KG1 (cell line): ENCODE measurements around the gene USP36.
"Not testable (repeated sequence)": the region's sequence is repeated elsewhere in the genome, so short reads cannot be mapped to it uniquely, and the experiment has no call there.

Experiments used
- DNase-seq: peaks from one replicate; lab custom pipeline; 2025; lab: John Stamatoyannopoulos, UW

USP36 gene

DNA sequence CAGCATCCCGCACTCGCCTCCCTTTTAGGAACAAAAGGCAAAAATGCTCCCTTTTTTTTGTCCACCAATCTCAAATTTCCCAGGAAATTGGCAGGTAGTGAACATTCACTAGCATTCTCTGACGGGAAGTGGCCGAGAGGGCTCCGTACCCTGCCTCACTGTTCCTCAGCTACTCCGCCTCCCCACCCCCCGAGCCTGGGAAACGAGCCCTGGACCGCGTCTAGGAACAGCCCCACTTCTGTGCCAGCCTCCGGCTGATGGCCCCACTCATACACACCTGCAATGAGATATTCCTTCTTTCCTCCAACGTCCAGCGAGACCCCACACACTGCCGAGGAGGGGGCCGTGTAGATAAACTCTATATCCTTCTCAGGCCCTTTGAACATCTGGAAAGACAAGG lies 30.0 kb upstream of the USP36 start:
- DNase-seq: no peak

DNA sequence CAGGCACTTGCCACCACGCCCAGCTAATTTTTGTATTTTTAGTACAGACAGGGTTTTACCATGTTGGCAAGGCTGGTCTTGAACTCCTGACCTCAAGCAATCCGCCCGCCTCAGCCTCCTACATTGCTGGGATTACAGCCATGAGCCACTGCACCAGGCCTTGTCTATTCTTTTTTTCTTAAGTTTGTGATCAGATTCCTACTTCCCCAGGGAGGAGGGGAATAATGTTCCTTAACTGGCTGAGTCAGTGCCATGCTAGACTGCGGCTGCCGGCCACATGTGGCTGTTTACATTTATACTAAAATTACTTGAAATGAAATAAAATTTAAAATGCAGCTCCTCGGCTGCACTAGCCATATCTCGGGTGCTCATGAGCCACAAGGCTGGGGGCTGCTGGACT lies 27.8 kb upstream of the USP36 start:
- no peak for DNase-seq

- not testable (repeated sequence) for DNase-seq
Observed at GRCh38 chr17:78867046-78867445, 26.4 kb upstream of the USP36 start.

- DNase-seq: peak; percentile 31
Observed at GRCh38 chr17:78865682-78866390, 25.2 kb upstream of the USP36 start.

GRCh38 chr17:78864117-78864516 lies 23.5 kb upstream of the USP36 start:
- DNase-seq: no peak

- DNase-seq: no peak
Observed at GRCh38 chr17:78862073-78863023, 21.7 kb upstream of the USP36 start.

GRCh38 chr17:78861229-78861628 lies 20.6 kb upstream of the USP36 start:
- no peak for DNase-seq

- no peak for DNase-seq
Observed at GRCh38 chr17:78859051-78859450, 18.4 kb upstream of the USP36 start.

DNA sequence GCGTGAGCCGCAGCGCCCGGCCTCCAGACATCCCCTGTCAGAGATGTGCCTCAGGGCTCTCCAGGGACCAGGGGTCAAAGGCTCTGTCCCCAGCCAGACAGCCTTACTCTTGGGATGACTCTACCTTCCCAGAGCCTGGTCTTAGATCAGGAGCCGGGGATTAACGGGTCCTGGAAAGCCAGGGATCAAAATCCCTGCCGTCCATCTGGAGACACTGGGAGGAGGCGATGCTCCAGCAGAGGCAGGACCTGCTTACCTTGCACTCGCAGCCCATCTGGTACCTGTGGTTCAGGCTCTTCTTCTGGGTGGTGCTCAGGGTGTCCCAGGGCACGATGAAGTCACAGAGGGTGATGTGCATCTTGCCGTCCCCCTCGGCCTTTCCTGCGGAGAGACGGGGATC lies 16.7 kb upstream of the USP36 start:
- no peak for DNase-seq

GRCh38 chr17:78855561-78856165 lies 15.0 kb upstream of the USP36 start:
- no peak for DNase-seq

DNA sequence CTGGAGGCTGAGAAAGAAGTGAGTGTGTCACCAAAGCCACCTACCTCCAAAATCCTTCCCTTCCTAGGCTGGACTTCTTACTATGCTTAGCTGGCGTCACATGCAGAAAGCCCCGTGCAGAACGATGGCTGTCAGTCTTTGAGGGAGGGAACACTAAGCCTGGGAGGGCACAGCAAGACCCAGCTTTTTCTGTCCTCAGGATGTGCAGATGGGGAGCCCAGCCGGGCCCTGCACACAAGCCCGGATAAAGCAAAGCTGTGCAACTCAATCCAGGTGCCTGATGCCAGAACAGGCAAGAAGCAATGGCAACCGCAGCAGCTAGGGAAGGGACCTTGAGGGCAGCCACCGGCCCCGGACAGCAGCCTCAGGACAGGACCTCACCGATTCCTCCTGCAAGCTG lies 13.9 kb upstream of the USP36 start:
- DNase-seq: no peak

- no peak for DNase-seq
Observed at GRCh38 chr17:78853926-78854394, 13.3 kb upstream of the USP36 start.

- DNase-seq: no peak
Observed at GRCh38 chr17:78852709-78853121, 12.1 kb upstream of the USP36 start.

DNA sequence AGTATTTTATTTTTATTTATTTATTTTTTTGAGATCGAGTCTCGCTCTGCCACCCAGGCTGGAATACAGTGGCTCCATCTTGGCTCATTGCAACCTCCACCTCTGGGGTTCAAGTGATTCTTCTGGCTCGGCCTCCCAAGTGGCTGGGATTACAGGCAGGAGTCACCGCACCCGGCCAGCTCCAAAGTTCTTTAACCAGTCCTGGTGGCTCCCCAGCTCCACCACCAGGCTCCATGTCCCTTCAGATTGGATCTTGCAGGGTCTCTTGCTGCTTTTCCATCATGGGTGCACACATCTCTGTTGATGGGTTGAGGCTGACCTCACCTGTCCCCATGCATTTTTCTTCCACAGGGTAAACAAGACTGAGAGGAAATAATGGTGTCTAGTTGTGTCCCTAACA lies 8.4 kb upstream of the USP36 start:
- DNase-seq: no peak

DNA sequence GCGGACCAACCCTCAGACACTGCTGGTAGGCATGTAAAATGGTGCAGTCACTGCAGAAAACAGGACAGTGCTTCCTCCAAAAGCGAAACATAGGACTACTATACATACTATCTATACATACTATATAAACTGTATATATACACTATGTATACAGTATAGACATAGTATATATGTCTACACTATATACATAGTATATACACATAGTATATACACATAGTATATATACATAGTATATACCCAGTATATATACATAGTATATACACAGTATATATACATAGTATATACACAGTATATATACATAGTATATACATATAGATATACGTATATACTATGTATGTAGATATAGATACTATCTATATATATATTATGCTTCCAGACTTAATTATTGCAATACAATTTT lies 6.4 kb upstream of the USP36 start:
- DNase-seq: no peak

- DNase-seq: no peak
Observed at GRCh38 chr17:78844301-78845005, 3.8 kb upstream of the USP36 start.

- no peak for DNase-seq
Observed at GRCh38 chr17:78842881-78843565, 2.4 kb upstream of the USP36 start.

DNA sequence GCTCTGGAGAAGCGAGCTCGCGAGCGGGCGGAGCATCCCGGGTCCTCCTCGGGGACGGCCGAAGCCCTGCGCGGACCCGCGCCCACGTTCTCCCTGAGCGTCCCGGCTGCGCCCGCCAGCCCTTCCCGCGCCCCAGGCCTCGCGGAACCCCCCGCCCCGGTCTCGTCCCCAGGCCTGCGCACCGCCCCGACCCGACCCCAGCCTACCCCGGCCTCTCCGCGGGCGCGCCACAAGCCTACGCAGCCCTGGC lies 159 bp downstream of the USP36 start:
- no peak for DNase-seq

- DNase-seq: no peak
Observed at GRCh38 chr17:78839762-78840529, 668 bp downstream of the USP36 start.

DNA sequence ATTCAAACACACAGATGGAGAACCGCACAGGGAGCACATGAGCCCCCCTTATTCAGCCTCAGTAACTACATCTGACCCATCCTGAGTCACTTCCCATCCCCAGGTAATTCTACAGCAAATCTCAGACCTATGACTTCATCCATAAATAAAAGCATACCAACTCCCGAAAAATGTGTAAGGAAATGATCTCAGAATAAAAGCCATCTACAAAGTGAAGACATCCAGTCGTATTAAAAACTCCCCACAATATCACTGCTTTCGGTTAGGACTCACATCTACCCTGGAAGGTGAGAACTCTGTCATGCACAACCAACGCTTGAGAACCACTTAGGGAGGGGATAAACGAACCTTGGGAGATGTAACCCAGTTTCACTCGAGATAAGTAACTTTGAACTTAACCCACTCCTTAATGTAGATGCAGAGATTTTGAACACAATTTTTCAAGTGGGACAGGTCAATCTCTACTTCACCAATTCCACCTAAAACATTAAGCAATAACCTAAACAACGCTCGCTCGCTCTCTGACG lies 1.3 kb downstream of the USP36 start:
- DNase-seq: no peak

GRCh38 chr17:78838574-78839005 lies 2.0 kb downstream of the USP36 start:
- DNase-seq: no peak
